IPS DF 4.7 (cell line): ENCODE measurements around the gene S1PR2.
"Not testable (repeated sequence)": the region's sequence is repeated elsewhere in the genome, so short reads cannot be mapped to it uniquely, and the experiment has no call there.

ENCODE experiments used
- DNase-seq: peaks from one replicate; pipeline ENCODE4 v3.0.0-alpha.2; 2013; ENCODE audit warnings: low spot score; ENCODE audit errors: extremely low read depth

The S1PR2 gene

GRCh38 chr19:10224337-10224736 lies 6.8 kb downstream of the S1PR2 start:
- DNase-seq, result no peak

- no peak for DNase-seq
These were observed 7.5 kb downstream of the S1PR2 start for GRCh38 chr19:10223488-10224213.

DNA sequence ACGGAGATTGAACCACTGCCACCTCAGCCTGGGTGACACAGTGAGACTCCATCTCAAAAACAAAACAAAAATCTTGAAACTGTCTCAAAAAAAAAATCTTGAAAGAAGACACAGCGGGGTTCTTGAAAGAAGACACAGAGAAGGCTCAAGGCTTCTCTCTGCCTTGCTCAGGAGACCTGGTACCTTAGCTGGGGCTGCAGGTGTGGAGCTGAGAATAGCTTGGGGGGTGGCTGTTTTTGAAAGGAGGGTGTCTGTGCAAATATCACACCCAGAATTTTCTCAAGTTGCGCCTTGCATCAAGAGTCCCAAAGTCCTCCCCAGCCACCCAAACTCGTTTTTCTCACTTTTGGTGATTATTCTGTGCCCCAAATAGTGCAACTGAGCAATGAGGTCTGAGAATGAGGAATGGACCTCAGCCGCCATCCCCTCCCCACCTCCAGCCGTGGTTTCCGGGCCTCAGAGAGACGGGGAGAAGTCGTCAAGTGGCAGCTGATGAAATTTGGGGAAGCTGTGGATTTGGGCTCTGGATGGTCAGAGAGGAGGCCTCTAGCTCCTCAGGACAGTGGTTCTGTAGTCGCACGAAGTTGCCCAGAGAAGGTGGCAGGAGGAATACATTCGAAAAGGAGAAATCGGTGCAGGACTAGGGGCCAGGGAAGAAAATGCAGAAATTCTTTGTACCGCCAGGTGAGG lies 8.8 kb downstream of the S1PR2 start:
- DNase-seq, result no peak

- DNase-seq, result no peak
These were observed 10.4 kb downstream of the S1PR2 start for GRCh38 chr19:10220695-10221094.

DNA sequence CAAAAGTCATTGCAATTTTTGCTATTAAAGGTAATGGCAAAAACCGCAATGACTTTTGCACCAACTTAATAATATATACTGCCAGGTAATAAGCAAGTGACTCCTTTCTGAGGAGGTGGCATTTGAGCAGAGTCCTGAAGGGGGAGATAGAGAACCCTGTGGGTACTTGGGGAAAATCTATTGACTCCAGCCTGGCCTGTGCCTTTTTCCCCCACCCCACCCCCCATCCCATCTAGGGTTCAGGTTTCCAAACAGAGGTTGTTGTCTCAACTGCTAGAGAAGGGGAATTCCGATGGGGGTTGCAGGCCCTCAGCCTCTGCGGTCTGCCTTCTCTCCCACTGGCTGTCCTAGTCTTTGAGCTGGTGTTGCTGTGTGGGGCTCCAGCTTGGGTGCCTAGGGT lies 11.5 kb downstream of the S1PR2 start:
- no peak for DNase-seq

DNA sequence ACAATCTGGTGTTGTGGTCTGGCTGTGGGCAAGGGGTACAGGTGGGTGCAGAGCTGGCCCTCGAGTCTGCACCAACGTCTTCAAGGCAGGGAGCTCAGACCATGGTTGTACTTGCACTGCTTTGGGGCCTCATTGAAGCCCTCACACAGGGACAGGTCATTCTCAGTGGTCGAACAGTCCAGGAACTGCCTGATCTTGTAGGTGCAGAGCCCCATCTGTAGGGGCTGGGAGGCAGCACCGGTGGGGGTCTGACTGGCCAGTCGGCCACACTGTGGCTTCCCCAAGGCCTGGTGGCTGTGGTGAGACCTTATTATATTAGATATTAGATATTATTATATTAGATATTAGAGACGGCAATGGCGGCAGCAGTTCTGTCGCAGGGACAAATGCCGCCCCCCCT lies 14.0 kb downstream of the S1PR2 start:
- no peak for DNase-seq

- DNase-seq, result no peak
These were observed 16.3 kb downstream of the S1PR2 start for GRCh38 chr19:10214784-10215183.

DNA sequence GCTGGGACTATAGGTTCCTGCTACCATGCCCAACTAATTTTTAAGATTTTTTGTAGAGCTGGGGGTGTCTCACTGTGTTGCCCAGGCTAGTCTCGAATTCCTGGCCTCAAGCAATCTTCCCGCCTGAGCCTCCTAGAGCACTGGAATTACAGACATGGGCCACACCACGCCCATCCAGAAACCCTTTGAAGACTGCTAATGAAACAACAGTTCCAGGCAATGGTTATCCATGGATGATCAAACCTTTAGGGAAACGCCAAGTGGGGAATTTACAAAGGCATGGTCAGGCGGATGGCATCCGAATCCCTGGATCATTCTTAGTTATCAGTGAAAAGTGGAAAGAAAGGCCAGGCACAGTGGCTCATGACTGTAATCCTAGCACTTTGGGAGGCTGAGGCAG lies 19.4 kb downstream of the S1PR2 start:
- no peak for DNase-seq

DNA sequence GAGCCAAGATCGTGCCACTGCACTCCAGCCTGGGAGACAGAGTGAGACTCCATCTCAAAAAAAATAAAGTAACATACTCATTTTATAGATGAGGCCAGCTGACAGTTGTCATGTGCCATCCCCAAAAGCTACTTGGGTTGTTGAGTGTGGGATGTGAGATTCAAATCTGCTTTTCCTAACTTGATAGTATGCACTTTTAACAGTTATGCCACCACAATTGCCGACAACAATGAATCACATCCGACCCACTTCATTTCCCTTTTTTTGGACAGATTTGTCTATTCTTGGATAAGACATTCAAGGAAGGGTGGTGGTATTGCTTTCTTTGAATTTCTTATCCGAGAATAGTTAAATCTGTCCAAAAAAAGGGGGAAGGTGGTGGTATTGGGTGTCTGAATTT lies 20.1 kb downstream of the S1PR2 start:
- no peak for DNase-seq

GRCh38 chr19:10209315-10209714 lies 21.8 kb downstream of the S1PR2 start:
- no peak for DNase-seq

- DNase-seq, result no peak
These were observed 24.1 kb downstream of the S1PR2 start for GRCh38 chr19:10207026-10207425.

DNA sequence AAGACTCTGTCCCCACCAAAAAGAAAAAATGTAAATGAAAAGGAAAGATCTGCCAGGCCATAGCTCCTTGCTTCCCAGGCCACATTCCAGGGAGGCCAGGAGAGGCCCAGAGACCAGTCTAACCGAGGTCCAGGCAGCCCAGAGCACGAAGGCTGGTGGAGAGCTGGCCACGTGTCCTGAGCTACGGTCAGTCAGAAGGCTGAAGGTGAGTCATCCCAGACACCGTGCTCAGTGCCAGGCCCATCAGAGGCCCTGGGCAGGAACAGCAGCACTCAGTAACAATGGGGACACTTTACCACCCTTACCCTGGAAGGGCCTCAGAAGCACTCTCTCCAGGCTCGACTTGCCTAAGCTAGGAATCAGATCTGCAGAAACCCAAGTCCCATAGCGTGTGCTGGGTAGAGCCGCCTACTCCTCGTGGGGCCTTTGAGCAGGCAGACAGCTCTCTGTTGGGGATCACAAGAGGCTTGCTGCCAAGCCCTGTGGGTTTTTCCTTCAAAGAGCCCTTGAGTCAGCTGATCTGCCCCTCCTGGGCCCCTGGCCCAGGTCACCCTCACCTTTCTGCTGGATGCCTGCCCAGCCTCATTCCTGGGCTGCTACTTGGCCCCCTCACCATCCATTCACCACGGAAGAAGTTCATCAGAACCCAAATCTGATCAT lies 24.8 kb downstream of the S1PR2 start:
- no peak for DNase-seq

- no peak for DNase-seq
These were observed 25.5 kb downstream of the S1PR2 start for GRCh38 chr19:10205636-10206035.

GRCh38 chr19:10203686-10204085 lies 27.4 kb downstream of the S1PR2 start:
- no peak for DNase-seq

- no peak for DNase-seq
These were observed 30.0 kb downstream of the S1PR2 start for GRCh38 chr19:10201176-10201575.

DNA sequence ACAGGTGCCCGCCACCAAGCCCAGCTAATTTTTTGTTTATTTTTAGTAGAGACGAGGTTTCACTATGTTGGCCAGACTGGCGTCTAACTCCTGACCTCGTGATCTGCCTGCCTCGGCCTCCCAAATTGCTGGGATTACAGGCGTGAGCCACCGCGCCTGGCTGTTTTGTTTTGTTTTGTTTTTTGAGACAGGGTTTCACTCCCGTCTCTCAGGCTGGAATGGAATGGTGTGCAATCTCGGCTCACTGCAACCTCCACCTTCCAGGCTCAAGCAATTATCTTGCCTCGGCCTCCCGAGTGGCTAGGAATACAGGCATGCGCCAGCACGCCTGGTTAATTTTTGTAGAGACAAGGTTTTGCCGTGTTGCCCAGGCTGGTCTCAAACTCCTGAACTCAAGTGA lies 31.0 kb downstream of the S1PR2 start:
- DNase-seq, result not testable (repeated sequence)

GRCh38 chr19:10198889-10199644 lies 32.1 kb downstream of the S1PR2 start:
- DNase-seq, result not testable (repeated sequence)

DNA sequence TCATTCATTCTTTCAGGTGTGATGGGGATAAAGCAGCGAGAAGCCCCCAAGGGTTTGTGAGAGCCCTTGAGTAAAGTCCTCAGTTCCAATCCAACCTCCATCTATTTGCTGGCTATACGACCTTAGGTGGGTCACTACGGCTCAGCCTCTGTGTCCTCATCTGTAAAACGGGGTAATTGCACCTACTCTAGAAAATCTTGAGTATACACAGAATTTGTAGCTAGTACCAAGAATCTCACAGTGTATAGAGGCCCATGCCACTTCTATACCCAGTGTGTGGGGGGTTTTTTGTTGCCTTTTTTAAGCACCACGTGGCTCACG lies 36.0 kb downstream of the S1PR2 start:
- no peak for DNase-seq

- peak; percentile 87 for DNase-seq
These were observed 36.5 kb downstream of the S1PR2 start, which contains the start of gene DNMT1 for GRCh38 chr19:10194500-10195198. Gene DNMT1 (minus strand): TSS chr19:10194953. CDS start chr19:10194899, 54 bp downstream.

DNA sequence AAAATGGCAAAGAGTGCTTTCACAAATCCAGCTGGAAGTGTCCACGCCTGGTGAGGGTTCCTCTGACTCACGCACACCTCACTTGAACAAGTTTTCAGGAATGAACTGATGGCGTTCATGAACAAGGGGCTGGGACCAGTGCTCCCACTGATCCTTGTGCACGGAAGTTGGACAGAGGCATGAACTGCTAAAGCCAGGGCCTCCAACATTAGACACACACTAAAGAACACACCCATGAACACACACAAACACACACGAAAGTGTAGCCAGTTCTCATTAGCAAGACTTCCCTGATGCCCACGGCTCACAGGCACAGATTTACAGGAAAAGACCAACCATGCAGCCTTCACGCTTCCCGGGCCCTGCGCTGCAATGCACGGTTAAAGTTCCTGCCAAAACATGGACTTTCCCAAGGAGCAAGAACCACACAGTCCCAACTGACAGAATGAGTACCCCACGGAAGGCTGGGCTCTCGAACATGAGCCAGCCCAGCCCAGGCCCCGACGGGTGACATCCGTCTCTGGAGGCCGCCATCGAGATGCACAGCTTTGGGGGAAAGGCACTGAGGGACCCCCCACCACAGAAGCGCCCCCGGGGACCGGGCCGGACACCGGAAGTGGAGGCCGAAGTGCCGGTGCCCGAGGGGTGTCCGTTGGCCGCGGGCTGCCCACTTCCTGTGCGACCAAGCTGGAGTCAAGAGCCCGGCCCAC lies 37.2 kb downstream of the S1PR2 start:
- no peak for DNase-seq

GRCh38 chr19:10192922-10193321 lies 38.2 kb downstream of the S1PR2 start:
- DNase-seq, result no peak
